KBM-7 (cell line): Measurements from ENCODE around the gene IGDCC3.
A peak's percentile ranks its signal among the peaks of the same experiment; 100 is the strongest.

Experiments used
- DNase-seq: peaks from one replicate; pipeline ENCODE4 v3.0.0-alpha.2; 2015
- in situ Hi-C: fragments of 300-500 bp; cut with MboI; formaldehyde crosslinking; loops from 2 replicates; pipeline ENCODE4 v1.14.3; 2020; ENCODE audit warnings: low sequenced_read_pairs, low pct_unique_long_range_greater_than_20kb, mixed read lengths

The IGDCC3 gene

GRCh38 chr15:65375871-65376607 is 1.8 kb downstream of the IGDCC3 start:
- in situ Hi-C loops = no loop called here
- no peak for DNase-seq

GRCh38 chr15:65374821-65375401 is 2.9 kb downstream of the IGDCC3 start:
- in situ Hi-C loops = no loop called here
- no peak for DNase-seq

DNA sequence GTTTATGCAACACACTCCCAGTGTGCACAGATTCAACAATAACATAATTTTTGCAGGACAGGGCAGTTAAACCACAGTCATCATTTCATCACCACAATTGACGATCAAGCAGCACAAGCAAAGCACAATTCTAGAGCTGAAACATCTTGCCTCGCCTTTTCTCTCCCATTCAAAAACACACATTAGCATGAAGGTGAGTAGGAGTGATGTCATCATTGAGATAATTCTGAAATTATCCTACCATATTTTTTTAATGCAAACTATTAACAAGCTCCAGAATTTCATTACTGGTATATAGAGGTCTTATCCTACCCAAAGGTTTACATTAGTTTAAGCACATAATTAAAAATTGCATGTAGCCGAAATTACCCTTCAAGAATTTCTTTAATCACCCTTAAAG is 3.5 kb downstream of the IGDCC3 start:
- in situ Hi-C loops = no loop called here
- no peak for DNase-seq

GRCh38 chr15:65373163-65373651 is 4.6 kb downstream of the IGDCC3 start:
- in situ Hi-C loops = no loop called here
- DNase-seq = no peak

DNA sequence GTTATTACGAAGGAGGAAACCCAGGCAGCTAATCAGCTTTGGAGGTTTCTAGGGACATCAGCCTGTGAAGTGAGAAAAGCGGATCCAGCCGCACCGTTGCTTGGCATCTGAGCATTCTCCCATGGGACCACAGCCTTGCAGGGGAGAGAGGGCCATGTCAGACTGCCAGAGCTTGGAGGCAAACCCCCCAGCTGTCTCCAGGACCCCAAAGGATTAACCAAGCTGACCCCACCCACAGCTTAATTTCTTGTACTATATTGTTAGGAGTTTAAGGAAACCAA is 5.1 kb downstream of the IGDCC3 start:
- in situ Hi-C loops = no loop called here
- no peak for DNase-seq

- in situ Hi-C loops = no loop called here
These were observed 5.6 kb downstream of the IGDCC3 start for GRCh38 chr15:65371976-65372786.

DNA sequence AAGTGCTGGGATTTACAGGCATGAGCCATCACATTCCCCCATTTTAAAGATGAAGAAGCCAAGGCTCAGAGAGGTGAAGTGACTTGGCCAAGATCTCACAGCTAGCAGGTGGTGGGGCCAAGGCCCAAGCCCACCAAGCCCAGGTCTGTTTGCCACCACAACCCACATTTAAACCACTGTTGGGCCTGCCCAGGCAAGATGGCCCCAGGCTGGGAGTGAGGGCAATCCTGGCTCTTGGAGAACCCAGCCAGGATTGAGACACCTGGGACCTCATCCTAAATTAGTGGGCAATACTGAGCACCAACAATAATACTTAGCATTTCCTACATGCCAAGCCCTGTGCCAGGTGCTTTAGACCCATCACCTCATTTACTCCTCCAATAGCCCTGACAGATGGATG is 6.9 kb downstream of the IGDCC3 start:
- in situ Hi-C loops = no loop called here
- DNase-seq = no peak

More at GRCh38 chr15:65371976-65372786, 5.6 kb downstream of the IGDCC3 start:
- no peak for DNase-seq

DNA sequence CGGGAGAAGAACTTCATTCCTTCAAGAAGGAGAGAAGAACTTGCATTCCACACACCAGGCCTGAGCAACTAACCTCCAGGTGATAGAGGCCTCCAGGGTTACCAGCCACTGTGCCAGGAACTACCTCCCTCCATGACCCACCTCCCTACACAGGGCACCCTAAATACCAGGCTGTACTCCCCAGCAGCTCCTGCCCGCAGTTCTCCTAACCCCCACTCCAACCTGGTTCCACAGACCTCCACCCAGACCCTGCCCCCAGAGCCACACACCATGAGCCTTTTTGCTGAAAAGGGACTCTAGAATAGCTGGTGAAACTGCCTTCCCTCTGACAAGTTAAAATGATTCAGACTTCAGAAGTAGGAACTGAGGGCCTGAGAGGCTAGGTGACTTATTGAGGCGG is 8.2 kb downstream of the IGDCC3 start:
- no peak for DNase-seq
- in situ Hi-C loops = no loop called here

DNA sequence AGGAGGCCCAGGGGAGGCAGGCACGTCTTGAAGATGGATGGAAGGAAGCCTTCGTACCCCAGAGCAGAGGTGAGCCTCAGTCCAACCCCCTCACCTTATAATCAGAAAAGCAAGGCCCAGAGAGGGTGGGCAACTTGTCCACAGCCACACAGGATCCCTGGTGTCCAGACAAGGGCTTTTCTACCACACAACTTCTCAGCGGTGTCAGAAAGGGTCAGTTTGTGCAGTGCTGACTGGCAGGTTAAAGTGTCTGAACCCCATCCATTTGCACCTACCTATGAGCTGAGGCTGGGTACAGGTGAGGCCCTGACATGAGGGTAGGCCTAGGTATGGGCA is 8.6 kb downstream of the IGDCC3 start:
- DNase-seq = no peak
- in situ Hi-C loops = no loop called here

DNA sequence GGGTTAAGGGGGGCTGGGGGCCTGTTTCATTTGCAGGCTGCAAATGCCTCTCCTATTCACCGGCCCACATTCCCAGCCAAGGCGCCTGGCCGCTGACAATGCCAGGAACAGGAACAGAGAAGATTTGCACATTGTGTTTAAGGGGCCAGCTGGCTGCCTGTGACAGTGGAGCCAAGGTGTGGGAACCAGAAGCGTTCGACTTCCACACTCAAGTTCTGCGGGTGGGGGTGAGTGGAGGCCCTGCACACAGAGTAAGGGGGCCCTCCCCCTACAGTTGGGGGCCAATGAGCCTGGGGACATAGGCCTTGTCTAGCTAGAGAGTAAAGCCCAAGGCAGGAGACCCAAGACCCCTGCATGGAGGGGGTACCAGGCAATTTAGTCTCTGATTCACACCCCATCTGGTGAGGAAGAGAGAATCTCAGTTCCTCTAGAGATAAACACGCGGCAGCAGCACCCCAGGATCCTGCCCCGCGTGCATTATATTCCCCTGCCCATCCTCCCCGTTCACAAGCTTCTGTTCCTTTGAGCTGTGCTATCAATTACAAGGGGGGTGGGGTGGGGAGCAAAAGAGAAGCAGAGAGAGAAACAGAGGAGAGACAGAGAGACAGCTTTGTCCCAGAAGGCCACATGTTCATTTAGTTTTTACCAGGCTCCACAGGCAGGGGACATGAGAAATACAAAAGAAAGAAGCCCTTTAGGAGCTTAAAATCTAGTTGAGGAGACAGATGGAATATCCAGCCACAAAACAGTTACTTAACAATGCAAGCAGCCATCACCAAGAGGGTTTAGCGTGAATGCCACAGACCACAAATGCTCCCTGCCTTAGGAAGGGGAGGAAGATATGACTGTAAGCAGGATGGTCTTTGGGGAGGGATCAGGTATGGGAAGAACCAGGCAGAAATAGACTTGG is 9.2 kb downstream of the IGDCC3 start:
- in situ Hi-C loops = no loop called here
- peak; percentile 30 for DNase-seq

DNA sequence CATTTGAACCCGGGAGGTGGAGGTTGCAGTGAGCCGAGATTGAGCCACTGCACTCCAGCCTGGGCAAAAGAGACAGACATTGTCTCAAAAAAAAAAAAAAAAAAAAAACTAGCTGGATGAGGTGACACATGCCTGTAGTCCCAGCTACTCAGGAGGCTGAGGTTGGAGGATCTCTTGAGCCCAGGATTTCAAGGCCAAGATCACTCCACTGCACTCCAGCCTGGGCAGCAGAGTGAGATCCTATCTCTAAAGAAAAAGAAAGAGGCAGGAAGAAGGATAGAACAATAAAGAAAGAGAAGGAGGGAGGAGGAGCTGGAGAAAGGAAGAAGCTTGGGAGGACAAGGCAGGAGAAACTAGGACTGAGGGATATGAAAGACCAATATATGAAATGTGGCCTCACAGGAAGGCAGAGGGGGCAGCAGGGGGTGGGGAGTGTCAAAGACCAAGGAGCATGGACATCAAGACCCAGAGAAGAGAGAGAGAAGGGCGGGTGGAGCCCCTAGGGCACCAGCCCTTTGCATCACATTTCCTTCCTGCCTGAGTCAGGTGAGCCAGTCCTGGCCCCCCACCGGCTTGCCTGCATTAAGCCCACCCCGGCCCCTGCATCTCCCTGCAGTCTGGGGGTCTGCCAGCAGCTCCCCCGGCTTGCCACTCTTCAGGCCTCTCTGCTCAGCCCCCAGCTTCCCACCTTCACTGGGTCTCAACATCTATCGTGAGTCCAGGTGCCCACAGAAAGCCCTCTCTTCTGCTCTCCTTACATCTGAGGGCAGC is 11.5 kb downstream of the IGDCC3 start:
- in situ Hi-C loops = no loop called here
- no peak for DNase-seq

- in situ Hi-C loops = no loop called here
- DNase-seq = no peak
These were observed 12.6 kb downstream of the IGDCC3 start for GRCh38 chr15:65365229-65365628.

DNA sequence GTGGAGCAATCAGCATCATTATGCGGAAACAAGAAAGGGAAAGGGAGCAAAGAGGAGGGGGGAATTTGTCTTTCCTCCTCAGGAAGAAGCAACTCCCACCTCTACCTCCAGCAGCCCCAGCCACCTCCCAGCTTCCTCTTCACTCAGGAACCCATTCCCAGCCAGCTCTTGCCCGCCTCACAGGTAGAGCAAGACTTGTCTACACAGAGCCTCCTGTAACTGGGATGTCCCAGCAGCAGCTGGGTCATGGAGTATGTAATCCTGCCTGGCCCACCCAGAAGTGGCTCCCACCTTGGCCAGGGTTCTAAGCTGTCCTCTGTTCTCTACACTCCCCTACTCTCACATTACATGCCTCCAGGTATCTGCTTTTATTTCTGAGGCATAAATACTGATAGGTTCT is 14.0 kb downstream of the IGDCC3 start:
- in situ Hi-C loops = no loop called here
- no peak for DNase-seq

DNA sequence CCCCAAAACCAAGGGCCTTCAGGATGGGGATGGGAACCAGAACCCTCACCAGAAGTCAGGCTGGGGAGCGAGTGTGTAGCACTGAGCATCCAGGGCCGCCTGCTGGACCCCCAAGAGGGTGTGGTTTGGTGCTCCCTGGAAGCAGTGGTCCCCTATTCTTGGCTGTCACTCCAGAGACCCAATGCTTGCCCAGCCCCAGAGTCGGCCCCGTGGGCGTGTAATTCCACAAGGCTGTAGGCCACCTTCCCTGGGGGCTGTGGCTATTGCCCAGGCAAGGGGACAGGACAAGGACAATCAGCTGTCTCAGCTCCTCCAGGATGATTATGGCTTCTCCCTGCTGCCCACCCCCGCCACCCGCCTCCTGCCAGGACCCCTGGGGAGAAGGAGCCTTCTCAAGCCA is 14.5 kb downstream of the IGDCC3 start:
- in situ Hi-C loops = no loop called here
- no peak for DNase-seq

DNA sequence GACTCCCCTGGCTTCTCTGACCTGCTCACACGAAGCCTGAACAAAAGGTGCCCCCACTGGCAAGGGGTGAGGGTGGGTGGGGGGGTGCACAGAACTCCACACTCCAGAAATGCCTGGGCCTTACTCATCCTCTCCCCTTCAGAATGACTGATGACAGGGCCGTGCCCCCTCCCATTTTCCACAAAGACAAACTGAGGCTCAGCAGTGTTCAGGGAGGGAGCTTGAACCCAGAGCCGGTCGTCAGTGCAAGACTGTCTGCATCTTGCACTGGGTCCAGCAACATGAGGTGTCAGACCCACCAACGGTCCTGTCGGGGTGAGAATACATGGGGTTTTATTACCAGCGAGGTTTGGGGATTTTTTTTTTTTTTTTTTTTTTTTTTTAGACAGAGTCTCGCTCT is 15.3 kb downstream of the IGDCC3 start:
- no peak for DNase-seq
- in situ Hi-C loops = no loop called here

DNA sequence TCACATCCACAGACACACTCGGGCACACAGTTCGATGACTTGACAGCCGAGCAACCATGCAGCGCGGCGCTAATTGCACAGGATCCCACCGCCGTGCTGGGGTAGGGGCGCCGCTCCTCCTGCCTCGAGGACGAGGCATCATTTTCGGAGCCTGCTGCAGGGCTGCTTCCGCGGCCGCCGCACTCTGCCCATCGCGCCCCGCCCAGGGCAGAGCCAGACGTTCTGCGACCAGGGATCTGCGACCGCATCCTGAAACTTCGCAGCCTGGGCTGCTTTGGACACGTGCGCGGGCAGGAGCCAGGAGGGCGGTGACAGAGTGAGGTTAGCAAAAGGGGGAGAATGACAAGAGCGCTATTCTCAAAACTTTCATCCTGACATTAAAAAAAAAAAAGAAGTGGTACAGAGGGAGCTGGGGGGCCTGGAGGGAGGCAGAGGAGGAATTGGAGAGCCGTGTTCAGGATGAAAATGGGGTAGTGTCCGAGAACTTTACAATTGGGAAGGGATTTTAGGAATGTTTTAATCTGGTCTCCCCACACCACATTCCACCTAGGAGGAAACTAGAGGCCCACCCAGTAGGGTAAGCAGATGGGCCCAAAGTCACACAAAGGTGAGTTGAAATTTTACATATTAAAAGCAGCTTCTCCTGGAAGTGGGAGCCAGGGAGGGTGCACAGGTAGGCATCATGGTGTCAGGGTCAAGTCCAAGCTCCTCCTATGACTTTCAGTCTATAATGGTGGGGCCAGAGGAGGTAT is 15.9 kb downstream of the IGDCC3 start:
- in situ Hi-C loops = no loop called here
- DNase-seq = no peak

GRCh38 chr15:65360506-65360905 is 17.3 kb downstream of the IGDCC3 start:
- in situ Hi-C loops = no loop called here
- DNase-seq = no peak

DNA sequence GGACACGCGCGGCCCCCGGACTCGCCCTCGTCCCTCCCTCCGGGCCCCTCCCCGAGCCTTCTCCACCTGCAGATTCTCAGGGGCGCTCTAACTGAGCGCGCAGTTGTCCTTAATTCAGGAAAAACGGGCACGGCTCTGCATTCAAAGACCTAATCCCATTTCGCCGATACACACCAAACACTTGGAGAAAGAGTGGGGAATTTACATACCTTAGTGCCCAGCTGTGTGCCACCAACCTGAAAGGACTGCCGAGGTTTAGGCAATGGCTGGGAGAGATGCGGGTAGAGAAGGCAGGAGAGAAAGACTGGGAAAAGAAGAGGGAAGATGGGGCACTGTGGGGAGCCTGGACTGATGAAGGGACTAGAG is 21.8 kb downstream of the IGDCC3 start:
- in situ Hi-C loops = no loop called here
- DNase-seq = no peak
